Colonic mucosa (tissue), 4 donors: ENCODE results near the gene MAD1L1. TPM values are rescaled to one million over a fixed set of nuclear protein-coding genes. Genes with fewer than 3 reads are reported as not detected.

Experiments used
- DNase-seq: peaks from one replicate; pipeline ENCODE4 v3.0.0-alpha.2; 2020
- H3K27ac ChIP-seq: fragments of 200-600 bp; one replicate; pipeline ENCODE4 v1.8.0; 2021
- H3K27me3 ChIP-seq: fragments of 200-600 bp; one replicate; pipeline ENCODE4 v1.8.0; 2021
- H3K36me3 ChIP-seq: fragments of 200-600 bp; one replicate; pipeline ENCODE4 v1.8.0; 2021
- H3K4me1 ChIP-seq: fragments of 200-600 bp; one replicate; pipeline ENCODE4 v1.8.0; 2021; ENCODE audit warnings: mild to moderate bottlenecking
- H3K4me3 ChIP-seq: fragments of 200-600 bp; one replicate; pipeline ENCODE4 v1.8.0; 2021
- H3K9ac ChIP-seq, 2 donors: one replicate each; pipeline ENCODE4 v1.7.0; 2013; ENCODE audit warnings: control low read depth in 2 of 2, low read depth in 2 of 2, low read length in 2 of 2
- H3K9me3 ChIP-seq: fragments of 200-600 bp; one replicate; pipeline ENCODE4 v1.8.0; 2021
- intact Hi-C: fragments of 100-400 bp; cut with DNase I; formaldehyde crosslinking; loops from one replicate; pipeline ENCODE4 v1.14.1; 2022
- total RNA-seq, 2 donors: library from RNA; stranded (reverse); fragmentation: NEBNext Ultra II Directional in 1 of 2; extraction: Animal tissue kit (Norgen Biotek cat#: 25700) in 1 of 2; gene quantifications; one replicate each; pipeline ENCODE4 v1.2.1, GENCODE V29; 2021
- TF ChIP-seq, protein P1 (sequence below): fragments of 200-600 bp; IDR thresholded peaks from one replicate; pipeline ENCODE4 v1.8.0; 2022; ENCODE audit warnings: antibody characterized with exemption, mild to moderate bottlenecking
- donor health status: healthy.
- donor health status: DM: no; HTN: no; CAD: no.
- donor health status: DM: no; HTN: no; CAD: no.

MAD1L1 gene
- total RNA-seq, 2 donors from 2014 or later, result 18.2 to 47.0 TPM

DNA sequence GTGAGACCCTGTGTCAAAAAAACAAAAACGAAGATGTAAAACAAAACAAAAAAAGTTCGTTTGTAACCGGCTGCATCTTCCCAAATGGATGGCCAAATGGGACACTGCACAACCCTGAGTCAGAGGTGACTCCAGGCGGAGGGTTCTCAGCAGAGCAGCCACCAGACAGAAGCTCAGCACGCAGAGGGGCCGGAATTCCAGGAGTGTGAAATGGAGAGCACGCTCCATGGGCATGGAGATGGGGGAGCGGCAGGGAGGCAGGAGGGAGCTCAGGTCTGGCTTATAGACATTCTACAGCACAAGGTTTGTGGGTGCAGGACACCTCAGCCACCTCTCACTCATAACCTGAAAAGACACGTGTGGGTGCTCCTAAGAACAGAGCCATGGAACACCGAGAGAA is 227.0 kb downstream of the MAD1L1 start:
- TF ChIP-seq, protein P1, sequence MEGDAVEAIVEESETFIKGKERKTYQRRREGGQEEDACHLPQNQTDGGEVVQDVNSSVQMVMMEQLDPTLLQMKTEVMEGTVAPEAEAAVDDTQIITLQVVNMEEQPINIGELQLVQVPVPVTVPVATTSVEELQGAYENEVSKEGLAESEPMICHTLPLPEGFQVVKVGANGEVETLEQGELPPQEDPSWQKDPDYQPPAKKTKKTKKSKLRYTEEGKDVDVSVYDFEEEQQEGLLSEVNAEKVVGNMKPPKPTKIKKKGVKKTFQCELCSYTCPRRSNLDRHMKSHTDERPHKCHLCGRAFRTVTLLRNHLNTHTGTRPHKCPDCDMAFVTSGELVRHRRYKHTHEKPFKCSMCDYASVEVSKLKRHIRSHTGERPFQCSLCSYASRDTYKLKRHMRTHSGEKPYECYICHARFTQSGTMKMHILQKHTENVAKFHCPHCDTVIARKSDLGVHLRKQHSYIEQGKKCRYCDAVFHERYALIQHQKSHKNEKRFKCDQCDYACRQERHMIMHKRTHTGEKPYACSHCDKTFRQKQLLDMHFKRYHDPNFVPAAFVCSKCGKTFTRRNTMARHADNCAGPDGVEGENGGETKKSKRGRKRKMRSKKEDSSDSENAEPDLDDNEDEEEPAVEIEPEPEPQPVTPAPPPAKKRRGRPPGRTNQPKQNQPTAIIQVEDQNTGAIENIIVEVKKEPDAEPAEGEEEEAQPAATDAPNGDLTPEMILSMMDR, result no peak

DNA sequence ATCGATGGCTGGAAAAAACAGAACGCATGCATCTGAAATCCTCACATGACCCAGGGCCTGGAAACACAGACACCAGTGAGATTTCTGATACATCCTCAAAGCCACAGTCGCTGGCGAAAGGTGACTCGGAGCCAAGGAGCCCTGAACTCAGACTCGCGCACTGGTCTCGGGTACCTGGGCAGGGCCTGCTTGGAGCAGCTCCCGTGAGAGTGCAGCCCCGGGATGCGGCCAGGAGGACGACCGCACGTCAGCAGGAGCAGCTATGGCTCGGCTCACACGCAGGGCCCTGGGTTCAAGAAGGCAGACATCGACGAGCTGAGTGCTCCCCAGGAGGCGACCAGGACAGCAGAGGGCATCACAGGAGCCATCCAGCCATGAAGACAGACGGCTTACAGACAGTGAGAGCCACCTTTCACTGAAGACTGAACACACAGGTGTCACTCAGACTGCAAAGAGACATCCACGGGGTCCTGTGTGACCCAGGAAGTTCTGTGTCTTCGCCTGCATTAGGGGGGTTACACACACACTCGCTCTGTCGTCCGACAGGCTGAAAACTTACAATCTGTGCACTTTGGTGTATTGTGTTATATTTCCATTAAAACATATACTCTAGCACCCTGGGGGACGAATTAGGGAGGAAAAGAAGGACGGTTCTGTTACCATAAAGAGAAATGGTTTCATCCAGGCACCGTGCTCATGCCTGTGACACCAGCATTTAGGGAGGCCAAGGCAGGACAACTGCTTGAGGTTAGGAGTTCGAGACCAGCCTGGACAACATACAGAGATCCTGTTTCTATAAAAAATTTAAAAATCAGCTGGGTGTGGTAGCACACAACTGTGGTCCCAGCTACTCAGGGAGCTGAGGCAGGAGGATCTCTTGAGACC is 227.7 kb downstream of the MAD1L1 start:
- Histone ChIP-seq H3K27ac (no peak overlapping the region), H3K36me3 (no peaks in the 10 kb centered on the region), H3K4me3 (no peak overlapping the region), H3K9me3 (no peaks in the 10 kb centered on the region), H3K27me3 (no peaks in the 10 kb centered on the region), H3K4me1 (no peaks in the 10 kb centered on the region), H3K9ac (no peak overlapping the region)
- DNase-seq, result no peak
- intact Hi-C loops, result no loop called here
- TF ChIP-seq, protein P1, result no peak

More for the DNA sequence above, 227.0 kb downstream of the MAD1L1 start:
- no peak overlapping the region for H3K27ac ChIP-seq
- H3K27me3 ChIP-seq, result no peaks in the 10 kb centered on the region
- H3K4me3 ChIP-seq, result no peak overlapping the region
- no peaks in the 10 kb centered on the region for H3K4me1 ChIP-seq
- intact Hi-C loops, result no loop called here
- H3K9me3 ChIP-seq, result no peaks in the 10 kb centered on the region
- no peak for DNase-seq
- H3K9ac ChIP-seq, result no peak overlapping the region
- H3K36me3 ChIP-seq, result no peaks in the 10 kb centered on the region

DNA sequence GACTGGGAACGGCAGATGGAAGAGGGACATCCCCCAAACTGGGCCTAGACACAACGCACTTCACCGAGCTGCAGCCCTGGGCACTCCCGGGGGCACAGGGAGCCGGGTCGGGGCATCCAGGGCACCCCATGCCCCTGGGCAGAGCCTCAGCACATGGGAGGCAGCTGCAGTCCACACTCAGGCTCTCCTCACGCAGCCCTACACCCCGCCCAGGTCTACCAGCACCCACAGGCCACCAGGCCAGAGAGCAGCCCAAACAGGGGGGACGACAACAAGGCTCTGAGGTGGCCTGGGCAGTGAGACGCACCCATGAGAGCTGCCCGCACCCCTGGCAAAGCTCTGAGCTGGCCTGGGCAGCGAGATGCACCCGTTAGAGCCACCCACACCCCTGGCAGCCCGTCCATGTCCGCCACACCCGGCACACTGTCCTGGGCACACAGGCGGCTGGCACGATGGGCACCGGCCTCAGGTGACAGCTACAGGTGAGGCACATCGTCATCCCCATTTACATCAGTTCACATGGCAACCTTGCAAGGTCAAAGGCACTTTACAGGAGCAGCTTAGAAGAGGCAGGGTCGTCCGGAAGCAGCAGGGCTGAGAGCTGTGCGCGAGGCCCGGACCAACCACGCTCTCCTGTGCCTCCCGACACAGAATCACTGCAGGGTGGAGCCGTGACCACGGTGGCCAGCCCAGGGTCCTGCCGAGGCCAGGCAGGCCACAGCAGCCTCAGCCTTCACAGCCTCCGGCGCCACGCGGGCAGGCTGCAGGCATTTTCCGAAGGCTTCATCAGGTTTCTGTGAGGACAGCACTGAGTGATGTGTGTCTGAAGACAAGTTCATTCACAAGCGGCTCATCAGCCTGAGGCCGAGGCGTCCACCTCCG is 228.6 kb downstream of the MAD1L1 start:
- intact Hi-C loops, result no loop called here
- TF ChIP-seq, protein P1, result no peak

DNA sequence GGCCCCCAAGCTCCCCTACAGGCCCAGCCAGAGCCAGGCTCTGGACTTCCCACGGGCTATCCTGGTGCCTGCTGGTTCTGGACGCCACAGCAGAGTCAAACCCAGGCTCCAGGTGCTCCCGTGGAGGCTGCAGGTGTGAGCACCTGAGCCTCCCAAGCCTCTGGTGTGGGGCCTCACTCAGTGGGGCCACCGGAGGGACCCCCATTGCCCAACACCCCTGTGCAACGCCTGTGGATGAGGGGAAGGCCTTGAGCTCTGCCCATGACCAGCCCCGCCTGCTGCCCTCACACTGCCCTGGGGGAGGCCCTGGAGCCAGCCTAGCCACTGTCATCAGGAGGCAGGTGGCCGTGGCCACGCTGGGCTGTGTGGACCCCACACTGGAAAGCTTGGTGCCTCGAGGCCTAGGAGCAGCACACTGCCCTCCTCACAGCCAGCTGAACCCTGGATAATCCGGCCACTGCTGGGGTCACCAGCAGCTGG is 229.3 kb downstream of the MAD1L1 start:
- Histone ChIP-seq H3K9ac (no peak overlapping the region), H3K36me3 (no peaks in the 10 kb centered on the region), H3K9me3 (no peaks in the 10 kb centered on the region), H3K27me3 (no peaks in the 10 kb centered on the region), H3K4me1 (no peaks in the 10 kb centered on the region), H3K27ac (no peak overlapping the region), H3K4me3 (no peak overlapping the region)
- no peak for DNase-seq
- intact Hi-C loops, result no loop called here
- TF ChIP-seq, protein P1, result no peak

More for the DNA sequence above, 228.6 kb downstream of the MAD1L1 start:
- no peak overlapping the region for H3K4me3 ChIP-seq
- H3K9me3 ChIP-seq, result no peaks in the 10 kb centered on the region
- H3K4me1 ChIP-seq, result no peaks in the 10 kb centered on the region
- H3K36me3 ChIP-seq, result no peaks in the 10 kb centered on the region
- H3K9ac ChIP-seq, result no peak overlapping the region
- H3K27me3 ChIP-seq, result no peaks in the 10 kb centered on the region
- no peak overlapping the region for H3K27ac ChIP-seq
- no peak for DNase-seq
